GM21786 (cell line): ENCODE results near the gene SLC17A8.
"Not testable (repeated sequence)": the region's sequence is repeated elsewhere in the genome, so short reads cannot be mapped to it uniquely, and the experiment has no call there.

ENCODE experiments used
- ATAC-seq: cut with Tn5 transposase; IDR thresholded peaks from one replicate; pipeline ENCODE4 v1.9.1; 2021; ENCODE audit not compliant: unreplicated experiment

SLC17A8 gene

GRCh38 chr12:100356644-100357223 is at the start of gene SLC17A8:
Gene SLC17A8 (plus strand): TSS chr12:100357074. CDS start chr12:100357392, 318 bp downstream.
- no peak for ATAC-seq

- not testable (repeated sequence) for ATAC-seq
Observed at GRCh38 chr12:100308138-100308537, 48.7 kb upstream of the SLC17A8 start.

GRCh38 chr12:100311317-100311716 is 45.6 kb upstream of the SLC17A8 start:
- ATAC-seq, result no peak

GRCh38 chr12:100317371-100317770 is 39.5 kb upstream of the SLC17A8 start:
- no peak for ATAC-seq

GRCh38 chr12:100324498-100324897 is 32.4 kb upstream of the SLC17A8 start:
- ATAC-seq, result no peak

GRCh38 chr12:100326208-100326607 is 30.7 kb upstream of the SLC17A8 start:
- ATAC-seq, result no peak

GRCh38 chr12:100329800-100330199 is 27.1 kb upstream of the SLC17A8 start:
- peak; percentile 96 for ATAC-seq

- no peak for ATAC-seq
Observed at GRCh38 chr12:100331871-100332270, 25.0 kb upstream of the SLC17A8 start.

- no peak for ATAC-seq
Observed at GRCh38 chr12:100332852-100333251, 24.0 kb upstream of the SLC17A8 start.

GRCh38 chr12:100337299-100337698 is 19.6 kb upstream of the SLC17A8 start:
- no peak for ATAC-seq

- ATAC-seq, result no peak
Observed at GRCh38 chr12:100337727-100338126, 19.1 kb upstream of the SLC17A8 start.

- ATAC-seq, result no peak
Observed at GRCh38 chr12:100339071-100339470, 17.8 kb upstream of the SLC17A8 start.

- not testable (repeated sequence) for ATAC-seq
Observed at GRCh38 chr12:100342897-100343296, 14.0 kb upstream of the SLC17A8 start.

- ATAC-seq, result not testable (repeated sequence)
Observed at GRCh38 chr12:100344351-100344750, 12.5 kb upstream of the SLC17A8 start.

- ATAC-seq, result no peak
Observed at GRCh38 chr12:100345020-100345767, 11.7 kb upstream of the SLC17A8 start.

GRCh38 chr12:100346660-100347059 is 10.2 kb upstream of the SLC17A8 start:
- ATAC-seq, result no peak

GRCh38 chr12:100348657-100349454 is 8.0 kb upstream of the SLC17A8 start:
- no peak for ATAC-seq

GRCh38 chr12:100359248-100359647 is 2.4 kb downstream of the SLC17A8 start:
- no peak for ATAC-seq

GRCh38 chr12:100359822-100360221 is 2.9 kb downstream of the SLC17A8 start:
- ATAC-seq, result no peak

- ATAC-seq, result no peak
Observed at GRCh38 chr12:100360450-100360849, 3.6 kb downstream of the SLC17A8 start.

- no peak for ATAC-seq
Observed at GRCh38 chr12:100364324-100364723, 7.5 kb downstream of the SLC17A8 start.

GRCh38 chr12:100365411-100365810 is 8.5 kb downstream of the SLC17A8 start:
- no peak for ATAC-seq
